ENCODE data around the gene PEPD. TPM values are rescaled to one million over a fixed set of nuclear protein-coding genes. Genes with fewer than 3 reads are reported as not detected.

PEPD gene
- total RNA-seq, 2 donors from 2014 or later: 18.7 to 25.7 TPM

- Mint-ChIP-seq H3K9me3 (no peaks in the 10 kb centered on the region), H3K4me1 (ENCODE audit: low read depth in 2 of 2) (no peaks in the 10 kb centered on the region), H3K36me3 (no peaks in the 10 kb centered on the region), H3K4me3 (no peak overlapping the region), H3K27me3 (peaks cover 11 to 15% of the 10 kb centered on the region in 2 donors), H3K27ac (no peak overlapping the region)
- no peak for DNase-seq (ENCODE audit: low spot score)
- no peak for ATAC-seq
These were observed 172.0 kb downstream of the PEPD start for GRCh38 chr19:33349319-33350289.

DNA sequence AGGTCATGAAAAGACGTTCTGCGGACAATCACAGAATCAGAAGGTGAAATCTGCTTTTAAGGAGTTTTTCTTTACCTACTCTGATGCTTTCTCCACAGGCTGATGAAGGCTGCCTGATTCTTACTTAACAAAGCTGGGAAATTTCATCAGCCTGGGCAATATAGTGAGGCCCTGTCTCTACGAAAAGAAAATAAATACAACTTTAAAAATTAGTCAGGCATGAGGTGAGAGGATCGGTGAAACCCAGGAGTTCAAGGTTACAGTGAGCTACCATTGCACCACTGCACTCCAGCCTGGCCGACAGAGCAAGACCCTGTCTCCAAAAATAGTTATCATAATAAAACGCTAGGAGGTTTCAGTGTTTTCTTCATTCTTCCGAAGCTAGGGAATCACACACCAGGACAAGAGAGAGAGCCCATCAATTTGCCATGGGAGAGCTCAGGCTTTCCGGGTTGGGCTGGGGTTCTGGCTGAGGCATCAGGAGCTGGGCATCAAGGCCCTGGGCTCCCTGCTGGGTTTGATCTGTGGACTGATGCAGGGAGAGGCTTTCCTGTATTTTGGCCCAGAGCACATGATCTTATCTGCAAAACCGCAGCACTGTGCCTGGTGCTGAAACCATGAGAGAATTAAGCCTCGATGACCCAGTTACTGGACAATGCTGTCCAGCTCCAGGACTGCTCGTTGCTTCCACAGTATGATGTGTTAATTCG lies 173.1 kb downstream of the PEPD start:
- Mint-ChIP-seq H3K4me1 (ENCODE audit: low read depth in 2 of 2) (no peaks in the 10 kb centered on the region), H3K4me3 (no peak overlapping the region), H3K27ac (no peak overlapping the region), H3K27me3 (peaks cover 12 to 25% of the 10 kb centered on the region in 2 donors), H3K9me3 (no peaks in the 10 kb centered on the region), H3K36me3 (no peaks in the 10 kb centered on the region)
- ATAC-seq (no peak), DNase-seq (ENCODE audit: low spot score) (no peak)

GRCh38 chr19:33347300-33347699 lies 174.3 kb downstream of the PEPD start:
- Mint-ChIP-seq H3K36me3 (no peaks in the 10 kb centered on the region), H3K4me3 (no peak overlapping the region), H3K27me3 (peaks cover 13 to 36% of the 10 kb centered on the region in 2 donors), H3K27ac (no peak overlapping the region), H3K9me3 (no peaks in the 10 kb centered on the region), H3K4me1 (ENCODE audit: low read depth in 2 of 2) (no peaks in the 10 kb centered on the region)
- DNase-seq (ENCODE audit: low spot score) (no peak), ATAC-seq (no peak)

DNA sequence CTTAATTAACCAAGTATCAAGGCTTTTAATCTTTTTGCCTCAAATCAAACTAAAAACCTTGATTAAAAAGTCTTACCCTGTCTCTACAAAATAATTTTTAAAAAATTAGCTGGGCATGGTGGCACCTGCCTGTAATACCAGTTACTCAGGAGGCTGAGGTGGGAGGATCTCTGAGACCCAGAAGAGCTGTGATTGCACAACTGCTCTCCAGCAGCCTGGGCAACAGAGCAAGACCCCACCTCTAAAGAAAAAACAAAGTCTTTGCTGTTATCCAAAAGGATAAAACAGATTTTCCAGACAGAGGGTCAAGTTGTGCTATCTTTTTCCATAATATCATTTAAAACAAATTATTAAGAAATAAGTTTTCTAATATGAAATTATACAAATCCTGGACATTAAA lies 174.9 kb downstream of the PEPD start:
- H3K4me3 Mint-ChIP-seq: no peak overlapping the region
- H3K27ac Mint-ChIP-seq: no peak overlapping the region
- no peaks in the 10 kb centered on the region for H3K9me3 Mint-ChIP-seq
- no peaks in the 10 kb centered on the region for H3K4me1 Mint-ChIP-seq (ENCODE audit: low read depth in 2 of 2)
- peaks cover 16 to 43% of the 10 kb centered on the region in 2 donors for H3K27me3 Mint-ChIP-seq
- H3K36me3 Mint-ChIP-seq: no peaks in the 10 kb centered on the region
- DNase-seq (ENCODE audit: low spot score) (no peak), ATAC-seq (no peak)

DNA sequence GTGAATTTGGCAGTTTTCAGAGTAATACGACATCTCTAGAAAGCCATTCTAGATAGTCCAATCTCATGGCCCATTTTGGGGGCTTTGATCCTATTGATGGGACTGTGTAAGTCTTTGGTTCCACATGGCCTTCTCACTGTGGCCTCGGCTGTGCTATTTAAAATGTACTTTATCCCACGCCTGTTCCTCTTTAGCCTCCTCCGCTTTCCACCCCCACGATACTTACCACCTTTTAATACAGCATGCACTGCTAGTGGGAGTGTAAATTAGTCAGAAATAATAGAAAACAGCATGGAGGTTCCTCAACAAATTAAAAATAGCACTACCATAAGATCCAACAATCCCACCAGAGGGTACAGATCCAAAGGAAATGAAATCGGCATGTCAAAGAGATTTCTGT lies 176.4 kb downstream of the PEPD start:
- Mint-ChIP-seq H3K36me3 (no peaks in the 10 kb centered on the region), H3K27ac (no peak overlapping the region)
- ATAC-seq: no peak

DNA sequence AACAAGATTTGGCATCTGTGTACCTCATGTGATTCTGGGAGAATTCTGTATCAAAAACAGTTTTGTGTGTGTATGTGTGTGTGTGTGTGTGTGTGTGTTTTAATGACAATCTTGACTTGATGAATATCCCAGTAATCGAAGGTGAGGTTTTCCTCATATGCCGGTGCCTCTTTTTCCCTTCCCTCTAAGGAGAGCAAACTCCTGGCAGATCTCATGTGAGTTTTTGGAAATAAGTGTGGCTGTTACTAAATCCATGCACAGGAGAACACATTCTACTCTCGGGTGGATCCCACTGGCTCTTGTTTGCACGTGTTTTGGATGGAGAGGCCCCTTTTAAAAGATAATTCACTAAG lies 177.0 kb downstream of the PEPD start:
- H3K9me3 Mint-ChIP-seq: no peaks in the 10 kb centered on the region
- no peak for DNase-seq (ENCODE audit: low spot score)
- no peaks in the 10 kb centered on the region for H3K4me1 Mint-ChIP-seq (ENCODE audit: low read depth in 2 of 2)
- no peak for ATAC-seq
- H3K4me3 Mint-ChIP-seq: no peak overlapping the region
- H3K27ac Mint-ChIP-seq: no peak overlapping the region
- H3K27me3 Mint-ChIP-seq: peaks cover 27 to 64% of the 10 kb centered on the region in 2 donors
- no peaks in the 10 kb centered on the region for H3K36me3 Mint-ChIP-seq

More for the DNA sequence above, 176.4 kb downstream of the PEPD start:
- Mint-ChIP-seq H3K4me1 (ENCODE audit: low read depth in 2 of 2) (no peaks in the 10 kb centered on the region), H3K27me3 (peaks cover 24 to 58% of the 10 kb centered on the region in 2 donors), H3K9me3 (no peaks in the 10 kb centered on the region), H3K4me3 (no peak overlapping the region)
- DNase-seq (ENCODE audit: low spot score): no peak

DNA sequence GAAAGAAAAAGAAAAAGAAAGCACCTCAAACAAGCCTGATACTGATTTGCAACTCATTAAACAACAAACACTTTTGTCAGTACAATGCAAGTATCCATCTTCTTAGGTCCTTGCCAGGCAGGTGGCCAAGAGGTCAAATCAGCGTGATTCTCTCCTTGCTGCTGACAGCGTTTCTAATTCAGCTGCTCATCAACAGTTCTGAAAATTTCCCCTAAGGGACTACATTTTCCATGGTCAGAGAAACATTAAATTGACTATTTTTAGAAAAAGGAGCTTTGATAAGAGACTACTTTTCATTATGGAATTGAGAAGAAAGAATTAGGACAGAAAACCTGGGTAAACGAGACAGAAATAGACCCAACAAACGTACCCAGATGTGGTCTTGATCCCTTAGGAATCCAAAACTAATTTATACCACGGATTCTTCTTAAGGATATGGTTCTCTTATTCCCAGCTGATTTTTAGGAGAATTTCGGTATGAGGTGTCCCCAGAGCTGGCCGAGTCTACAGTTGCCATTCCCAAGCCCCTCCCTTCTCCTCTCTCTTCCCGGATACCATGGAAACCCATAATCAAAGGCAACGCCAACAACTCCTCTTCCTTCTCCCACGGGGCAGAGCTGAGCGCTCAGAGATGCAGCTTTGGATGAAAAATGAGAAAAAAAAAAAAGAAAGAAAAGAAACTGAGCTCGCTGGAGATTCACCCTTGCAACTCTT lies 177.6 kb downstream of the PEPD start:
- DNase-seq (ENCODE audit: low spot score): no peak
- ATAC-seq: no peak
- no peaks in the 10 kb centered on the region for H3K4me1 Mint-ChIP-seq (ENCODE audit: low read depth in 2 of 2)
- H3K27me3 Mint-ChIP-seq: peaks cover 29 to 69% of the 10 kb centered on the region in 2 donors
- no peaks in the 10 kb centered on the region for H3K36me3 Mint-ChIP-seq
- no peak overlapping the region for H3K4me3 Mint-ChIP-seq
- H3K9me3 Mint-ChIP-seq: no peaks in the 10 kb centered on the region
- no peak overlapping the region for H3K27ac Mint-ChIP-seq

DNA sequence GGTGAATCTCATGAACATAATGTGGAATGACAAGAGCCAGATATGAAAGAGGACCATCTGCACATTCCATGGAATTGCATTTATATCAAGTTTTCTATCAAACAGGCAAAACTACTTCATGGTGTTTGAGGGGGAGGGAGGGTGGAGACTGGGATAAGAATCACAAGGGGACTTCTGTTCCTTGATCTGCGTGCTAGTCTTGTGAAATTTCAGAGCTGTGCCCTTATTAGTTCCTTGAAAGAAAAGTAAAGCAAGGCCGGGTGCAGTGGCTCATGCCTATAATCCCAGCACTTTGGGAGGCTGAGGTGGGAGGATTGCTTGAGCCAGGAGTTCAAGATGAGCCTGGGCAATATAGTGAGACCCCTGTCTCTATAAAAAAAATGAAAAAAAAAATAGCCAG lies 178.3 kb downstream of the PEPD start:
- DNase-seq (ENCODE audit: low spot score) (no peak), ATAC-seq (no peak)
- H3K9me3 Mint-ChIP-seq: no peaks in the 10 kb centered on the region
- peaks cover 33 to 76% of the 10 kb centered on the region in 2 donors for H3K27me3 Mint-ChIP-seq
- no peak overlapping the region for H3K27ac Mint-ChIP-seq
- no peaks in the 10 kb centered on the region for H3K36me3 Mint-ChIP-seq
- no peaks in the 10 kb centered on the region for H3K4me1 Mint-ChIP-seq (ENCODE audit: low read depth in 2 of 2)
- H3K4me3 Mint-ChIP-seq: no peak overlapping the region

GRCh38 chr19:33340991-33341390 lies 180.6 kb downstream of the PEPD start:
- peaks cover 36 to 85% of the 10 kb centered on the region in 2 donors for H3K27me3 Mint-ChIP-seq
- H3K4me3 Mint-ChIP-seq: no peak overlapping the region
- DNase-seq (ENCODE audit: low spot score) (no peak), ATAC-seq (no peak)
- no peaks in the 10 kb centered on the region for H3K4me1 Mint-ChIP-seq (ENCODE audit: low read depth in 2 of 2)
- no peaks in the 10 kb centered on the region for H3K9me3 Mint-ChIP-seq
- no peak overlapping the region for H3K27ac Mint-ChIP-seq
- H3K36me3 Mint-ChIP-seq: no peaks in the 10 kb centered on the region

GRCh38 chr19:33339016-33339984 lies 182.3 kb downstream of the PEPD start:
- Mint-ChIP-seq H3K4me3 (no peak overlapping the region), H3K4me1 (ENCODE audit: low read depth in 2 of 2) (no peaks in the 10 kb centered on the region), H3K27ac (no peak overlapping the region), H3K27me3 (peaks cover 28 to 68% of the 10 kb centered on the region in 2 donors), H3K9me3 (no peaks in the 10 kb centered on the region), H3K36me3 (no peaks in the 10 kb centered on the region)
- no peak for ATAC-seq
- DNase-seq (ENCODE audit: low spot score): no peak
